ENCODE data around the gene KLHL2. TPM values are rescaled to one million over a fixed set of nuclear protein-coding genes. Genes with fewer than 3 reads are reported as not detected.
A peak's percentile ranks its signal among the peaks of the same experiment; 100 is the strongest.

KLHL2 gene
- total and polyA plus RNA-seq, 2 experiments from 2014 or later = 7.1 to 14.8 TPM

DNA sequence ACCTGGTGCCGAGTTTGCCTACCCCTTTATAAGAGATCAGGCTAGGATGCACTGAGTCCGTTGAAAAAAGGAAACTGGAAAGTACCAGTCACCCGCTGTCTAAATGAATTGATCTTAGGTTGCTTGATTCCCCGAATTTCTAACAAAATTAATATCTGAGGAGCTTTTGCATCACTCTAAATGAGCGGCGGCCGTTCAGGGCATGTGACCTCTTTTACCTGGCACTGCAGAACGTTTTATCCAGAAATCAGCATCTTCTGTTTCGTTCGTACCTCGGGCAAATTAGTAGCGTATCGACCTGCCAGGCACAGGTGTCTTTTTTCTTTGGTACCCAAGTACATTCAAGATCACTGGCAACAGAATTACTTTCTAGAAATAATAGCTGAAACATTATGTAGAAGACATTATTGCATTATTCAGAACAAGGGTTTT lies 876 bp downstream of the KLHL2 start:
- Mint-ChIP-seq H3K4me3 (peak overlapping the region; percentile 83), H3K4me1 (peaks cover 59% of the 10 kb centered on the region), H3K36me3 (ENCODE audit: low read depth) (no peaks in the 10 kb centered on the region), H3K27ac (no peak overlapping the region), H3K9me3 (no peaks in the 10 kb centered on the region; the same call in 2 of the 3 replicates), H3K27me3 (ENCODE audit: insufficient read depth, low read depth, poor library complexity) (peaks cover 18% of the 10 kb centered on the region)
- Histone ChIP-seq H3K4me1 (ENCODE audit: insufficient read depth) (peaks cover 46% of the 10 kb centered on the region), H3F3A (replicated peaks; ENCODE audit: low read depth) (no peaks in the 10 kb centered on the region; the same call in 1 of the 2 replicates), H3K9me2 (ENCODE audit: insufficient read depth) (no peaks in the 10 kb centered on the region), H3K4me3 (peak overlapping the region; percentile 91), H3K27ac (ENCODE audit: low read depth) (no peak overlapping the region), H3K4me2 (peak overlapping the region; percentile 97), H3K36me3 (ENCODE audit: insufficient read depth) (no peaks in the 10 kb centered on the region), H4K20me1 (replicated peaks; ENCODE audit: insufficient read depth) (no peaks in the 10 kb centered on the region; the same call in 1 of the 2 replicates), H2AFZ (peak overlapping the region; percentile 87), H3K79me2 (replicated peaks; ENCODE audit: insufficient read depth) (peaks cover 44% of the 10 kb centered on the region), H3K27me3 (ENCODE audit: insufficient read depth) (peaks cover 31% of the 10 kb centered on the region)
- no peak for ATAC-seq
- TF ChIP-seq, protein P1, sequence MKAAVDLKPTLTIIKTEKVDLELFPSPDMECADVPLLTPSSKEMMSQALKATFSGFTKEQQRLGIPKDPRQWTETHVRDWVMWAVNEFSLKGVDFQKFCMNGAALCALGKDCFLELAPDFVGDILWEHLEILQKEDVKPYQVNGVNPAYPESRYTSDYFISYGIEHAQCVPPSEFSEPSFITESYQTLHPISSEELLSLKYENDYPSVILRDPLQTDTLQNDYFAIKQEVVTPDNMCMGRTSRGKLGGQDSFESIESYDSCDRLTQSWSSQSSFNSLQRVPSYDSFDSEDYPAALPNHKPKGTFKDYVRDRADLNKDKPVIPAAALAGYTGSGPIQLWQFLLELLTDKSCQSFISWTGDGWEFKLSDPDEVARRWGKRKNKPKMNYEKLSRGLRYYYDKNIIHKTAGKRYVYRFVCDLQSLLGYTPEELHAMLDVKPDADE (IDR thresholded peaks at IDR 0.05) = no peak
- TF ChIP-seq, protein P2, sequence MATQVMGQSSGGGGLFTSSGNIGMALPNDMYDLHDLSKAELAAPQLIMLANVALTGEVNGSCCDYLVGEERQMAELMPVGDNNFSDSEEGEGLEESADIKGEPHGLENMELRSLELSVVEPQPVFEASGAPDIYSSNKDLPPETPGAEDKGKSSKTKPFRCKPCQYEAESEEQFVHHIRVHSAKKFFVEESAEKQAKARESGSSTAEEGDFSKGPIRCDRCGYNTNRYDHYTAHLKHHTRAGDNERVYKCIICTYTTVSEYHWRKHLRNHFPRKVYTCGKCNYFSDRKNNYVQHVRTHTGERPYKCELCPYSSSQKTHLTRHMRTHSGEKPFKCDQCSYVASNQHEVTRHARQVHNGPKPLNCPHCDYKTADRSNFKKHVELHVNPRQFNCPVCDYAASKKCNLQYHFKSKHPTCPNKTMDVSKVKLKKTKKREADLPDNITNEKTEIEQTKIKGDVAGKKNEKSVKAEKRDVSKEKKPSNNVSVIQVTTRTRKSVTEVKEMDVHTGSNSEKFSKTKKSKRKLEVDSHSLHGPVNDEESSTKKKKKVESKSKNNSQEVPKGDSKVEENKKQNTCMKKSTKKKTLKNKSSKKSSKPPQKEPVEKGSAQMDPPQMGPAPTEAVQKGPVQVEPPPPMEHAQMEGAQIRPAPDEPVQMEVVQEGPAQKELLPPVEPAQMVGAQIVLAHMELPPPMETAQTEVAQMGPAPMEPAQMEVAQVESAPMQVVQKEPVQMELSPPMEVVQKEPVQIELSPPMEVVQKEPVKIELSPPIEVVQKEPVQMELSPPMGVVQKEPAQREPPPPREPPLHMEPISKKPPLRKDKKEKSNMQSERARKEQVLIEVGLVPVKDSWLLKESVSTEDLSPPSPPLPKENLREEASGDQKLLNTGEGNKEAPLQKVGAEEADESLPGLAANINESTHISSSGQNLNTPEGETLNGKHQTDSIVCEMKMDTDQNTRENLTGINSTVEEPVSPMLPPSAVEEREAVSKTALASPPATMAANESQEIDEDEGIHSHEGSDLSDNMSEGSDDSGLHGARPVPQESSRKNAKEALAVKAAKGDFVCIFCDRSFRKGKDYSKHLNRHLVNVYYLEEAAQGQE (IDR thresholded peaks at IDR 0.05; ENCODE audit: unreplicated experiment) = no peak
- TF ChIP-seq ZNF331 (CRISPR knock-in tag; IDR thresholded peaks at IDR 0.05; ENCODE audit: low read depth) (no peak), JUNB (IDR thresholded peaks at IDR 0.05; ENCODE audit: unreplicated experiment) (no peak), NANOG (IDR thresholded peaks at IDR 0.05; ENCODE audit: borderline replicate concordance) (no peak), ZNF114 (CRISPR knock-in tag; IDR thresholded peaks at IDR 0.05) (no peak), EZH2 (IDR thresholded peaks at IDR 0.05; ENCODE audit: low read depth, unreplicated experiment) (no peak), STAT1 (IDR thresholded peaks at IDR 0.05; ENCODE audit: unreplicated experiment) (no peak), EZH2phosphoT487 (IDR thresholded peaks at IDR 0.05; ENCODE audit: unreplicated experiment) (no peak), POLR2AphosphoS5 (IDR thresholded peaks at IDR 0.05; ENCODE audit: low read depth) (no peak), CREB1 (CRISPR knock-in tag; IDR thresholded peaks at IDR 0.05; ENCODE audit: low read depth) (no peak)
- TF ChIP-seq, protein P3, sequence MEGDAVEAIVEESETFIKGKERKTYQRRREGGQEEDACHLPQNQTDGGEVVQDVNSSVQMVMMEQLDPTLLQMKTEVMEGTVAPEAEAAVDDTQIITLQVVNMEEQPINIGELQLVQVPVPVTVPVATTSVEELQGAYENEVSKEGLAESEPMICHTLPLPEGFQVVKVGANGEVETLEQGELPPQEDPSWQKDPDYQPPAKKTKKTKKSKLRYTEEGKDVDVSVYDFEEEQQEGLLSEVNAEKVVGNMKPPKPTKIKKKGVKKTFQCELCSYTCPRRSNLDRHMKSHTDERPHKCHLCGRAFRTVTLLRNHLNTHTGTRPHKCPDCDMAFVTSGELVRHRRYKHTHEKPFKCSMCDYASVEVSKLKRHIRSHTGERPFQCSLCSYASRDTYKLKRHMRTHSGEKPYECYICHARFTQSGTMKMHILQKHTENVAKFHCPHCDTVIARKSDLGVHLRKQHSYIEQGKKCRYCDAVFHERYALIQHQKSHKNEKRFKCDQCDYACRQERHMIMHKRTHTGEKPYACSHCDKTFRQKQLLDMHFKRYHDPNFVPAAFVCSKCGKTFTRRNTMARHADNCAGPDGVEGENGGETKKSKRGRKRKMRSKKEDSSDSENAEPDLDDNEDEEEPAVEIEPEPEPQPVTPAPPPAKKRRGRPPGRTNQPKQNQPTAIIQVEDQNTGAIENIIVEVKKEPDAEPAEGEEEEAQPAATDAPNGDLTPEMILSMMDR (conservative IDR thresholded peaks at IDR 0.05; ENCODE audit: low read depth in 2 of 2) = no peak
- TF ChIP-seq, protein P4, sequence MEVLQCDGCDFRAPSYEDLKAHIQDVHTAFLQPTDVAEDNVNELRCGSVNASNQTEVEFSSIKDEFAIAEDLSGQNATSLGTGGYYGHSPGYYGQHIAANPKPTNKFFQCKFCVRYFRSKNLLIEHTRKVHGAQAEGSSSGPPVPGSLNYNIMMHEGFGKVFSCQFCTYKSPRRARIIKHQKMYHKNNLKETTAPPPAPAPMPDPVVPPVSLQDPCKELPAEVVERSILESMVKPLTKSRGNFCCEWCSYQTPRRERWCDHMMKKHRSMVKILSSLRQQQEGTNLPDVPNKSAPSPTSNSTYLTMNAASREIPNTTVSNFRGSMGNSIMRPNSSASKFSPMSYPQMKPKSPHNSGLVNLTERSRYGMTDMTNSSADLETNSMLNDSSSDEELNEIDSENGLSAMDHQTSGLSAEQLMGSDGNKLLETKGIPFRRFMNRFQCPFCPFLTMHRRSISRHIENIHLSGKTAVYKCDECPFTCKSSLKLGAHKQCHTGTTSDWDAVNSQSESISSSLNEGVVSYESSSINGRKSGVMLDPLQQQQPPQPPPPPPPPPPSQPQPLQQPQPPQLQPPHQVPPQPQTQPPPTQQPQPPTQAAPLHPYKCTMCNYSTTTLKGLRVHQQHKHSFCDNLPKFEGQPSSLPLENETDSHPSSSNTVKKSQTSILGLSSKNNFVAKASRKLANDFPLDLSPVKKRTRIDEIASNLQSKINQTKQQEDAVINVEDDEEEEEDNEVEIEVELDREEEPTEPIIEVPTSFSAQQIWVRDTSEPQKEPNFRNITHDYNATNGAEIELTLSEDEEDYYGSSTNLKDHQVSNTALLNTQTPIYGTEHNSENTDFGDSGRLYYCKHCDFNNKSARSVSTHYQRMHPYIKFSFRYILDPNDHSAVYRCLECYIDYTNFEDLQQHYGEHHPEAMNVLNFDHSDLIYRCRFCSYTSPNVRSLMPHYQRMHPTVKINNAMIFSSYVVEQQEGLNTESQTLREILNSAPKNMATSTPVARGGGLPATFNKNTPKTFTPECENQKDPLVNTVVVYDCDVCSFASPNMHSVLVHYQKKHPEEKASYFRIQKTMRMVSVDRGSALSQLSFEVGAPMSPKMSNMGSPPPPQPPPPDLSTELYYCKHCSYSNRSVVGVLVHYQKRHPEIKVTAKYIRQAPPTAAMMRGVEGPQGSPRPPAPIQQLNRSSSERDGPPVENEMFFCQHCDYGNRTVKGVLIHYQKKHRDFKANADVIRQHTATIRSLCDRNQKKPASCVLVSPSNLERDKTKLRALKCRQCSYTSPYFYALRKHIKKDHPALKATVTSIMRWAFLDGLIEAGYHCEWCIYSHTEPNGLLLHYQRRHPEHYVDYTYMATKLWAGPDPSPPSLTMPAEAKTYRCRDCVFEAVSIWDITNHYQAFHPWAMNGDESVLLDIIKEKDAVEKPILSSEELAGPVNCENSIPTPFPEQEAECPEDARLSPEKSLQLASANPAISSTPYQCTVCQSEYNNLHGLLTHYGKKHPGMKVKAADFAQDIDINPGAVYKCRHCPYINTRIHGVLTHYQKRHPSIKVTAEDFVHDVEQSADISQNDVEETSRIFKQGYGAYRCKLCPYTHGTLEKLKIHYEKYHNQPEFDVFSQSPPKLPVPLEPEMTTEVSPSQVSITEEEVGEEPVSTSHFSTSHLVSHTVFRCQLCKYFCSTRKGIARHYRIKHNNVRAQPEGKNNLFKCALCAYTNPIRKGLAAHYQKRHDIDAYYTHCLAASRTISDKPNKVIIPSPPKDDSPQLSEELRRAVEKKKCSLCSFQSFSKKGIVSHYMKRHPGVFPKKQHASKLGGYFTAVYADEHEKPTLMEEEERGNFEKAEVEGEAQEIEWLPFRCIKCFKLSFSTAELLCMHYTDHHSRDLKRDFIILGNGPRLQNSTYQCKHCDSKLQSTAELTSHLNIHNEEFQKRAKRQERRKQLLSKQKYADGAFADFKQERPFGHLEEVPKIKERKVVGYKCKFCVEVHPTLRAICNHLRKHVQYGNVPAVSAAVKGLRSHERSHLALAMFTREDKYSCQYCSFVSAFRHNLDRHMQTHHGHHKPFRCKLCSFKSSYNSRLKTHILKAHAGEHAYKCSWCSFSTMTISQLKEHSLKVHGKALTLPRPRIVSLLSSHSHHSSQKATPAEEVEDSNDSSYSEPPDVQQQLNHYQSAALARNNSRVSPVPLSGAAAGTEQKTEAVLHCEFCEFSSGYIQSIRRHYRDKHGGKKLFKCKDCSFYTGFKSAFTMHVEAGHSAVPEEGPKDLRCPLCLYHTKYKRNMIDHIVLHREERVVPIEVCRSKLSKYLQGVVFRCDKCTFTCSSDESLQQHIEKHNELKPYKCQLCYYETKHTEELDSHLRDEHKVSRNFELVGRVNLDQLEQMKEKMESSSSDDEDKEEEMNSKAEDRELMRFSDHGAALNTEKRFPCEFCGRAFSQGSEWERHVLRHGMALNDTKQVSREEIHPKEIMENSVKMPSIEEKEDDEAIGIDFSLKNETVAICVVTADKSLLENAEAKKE (CRISPR knock-in tag; IDR thresholded peaks at IDR 0.05) = no peak
- no peak for DNase-seq (ENCODE audit: low spot score)

Measured in GM23338 (cell line).